HG03439 (cell line): Measurements from ENCODE around the gene PRR19.

Experiments
- ATAC-seq: cut with Tn5 transposase; IDR thresholded peaks from one replicate; pipeline ENCODE4 v1.9.1; 2021; ENCODE audit warnings: mild to moderate bottlenecking, moderate library complexity; ENCODE audit not compliant: unreplicated experiment

The PRR19 gene

DNA sequence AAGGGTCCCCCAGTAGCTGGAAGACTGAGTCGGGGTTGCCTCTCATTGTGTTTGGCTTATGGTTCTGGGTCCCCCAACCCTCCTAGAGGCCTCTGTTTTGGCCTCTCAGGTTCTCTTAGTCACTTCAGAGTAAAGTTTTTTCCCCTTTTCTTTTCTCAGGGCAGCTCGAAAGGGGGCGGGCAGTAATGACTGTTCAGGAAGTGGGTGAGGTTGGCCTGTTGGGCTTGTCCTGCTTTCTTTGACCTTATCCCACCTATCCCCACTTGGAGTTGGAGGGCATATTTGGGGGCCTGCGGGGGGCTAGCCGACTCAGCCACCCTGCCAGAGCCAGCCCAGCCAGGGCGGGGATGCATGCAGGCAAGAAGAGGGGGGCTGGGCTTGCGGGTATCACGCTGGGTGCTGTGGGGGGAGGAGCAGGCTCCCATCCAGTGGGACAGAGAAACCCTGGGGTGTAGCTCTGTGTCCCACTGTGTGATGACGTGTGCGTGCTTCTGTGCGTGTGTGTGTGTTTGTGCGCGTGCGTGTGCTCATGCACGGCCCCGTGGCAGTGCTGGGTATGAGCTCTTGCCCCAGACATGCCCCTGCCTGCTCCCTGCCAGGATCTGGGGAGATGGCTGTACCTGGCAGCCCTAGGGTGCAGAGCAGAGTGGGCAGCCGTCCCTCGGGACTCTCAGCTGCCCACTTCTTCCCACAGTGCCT, 31.4 kb upstream of the PRR19 start:
- ATAC-seq = no peak

- no peak for ATAC-seq
Observed at GRCh38 chr19:42271045-42271419, 30.9 kb upstream of the PRR19 start.

DNA sequence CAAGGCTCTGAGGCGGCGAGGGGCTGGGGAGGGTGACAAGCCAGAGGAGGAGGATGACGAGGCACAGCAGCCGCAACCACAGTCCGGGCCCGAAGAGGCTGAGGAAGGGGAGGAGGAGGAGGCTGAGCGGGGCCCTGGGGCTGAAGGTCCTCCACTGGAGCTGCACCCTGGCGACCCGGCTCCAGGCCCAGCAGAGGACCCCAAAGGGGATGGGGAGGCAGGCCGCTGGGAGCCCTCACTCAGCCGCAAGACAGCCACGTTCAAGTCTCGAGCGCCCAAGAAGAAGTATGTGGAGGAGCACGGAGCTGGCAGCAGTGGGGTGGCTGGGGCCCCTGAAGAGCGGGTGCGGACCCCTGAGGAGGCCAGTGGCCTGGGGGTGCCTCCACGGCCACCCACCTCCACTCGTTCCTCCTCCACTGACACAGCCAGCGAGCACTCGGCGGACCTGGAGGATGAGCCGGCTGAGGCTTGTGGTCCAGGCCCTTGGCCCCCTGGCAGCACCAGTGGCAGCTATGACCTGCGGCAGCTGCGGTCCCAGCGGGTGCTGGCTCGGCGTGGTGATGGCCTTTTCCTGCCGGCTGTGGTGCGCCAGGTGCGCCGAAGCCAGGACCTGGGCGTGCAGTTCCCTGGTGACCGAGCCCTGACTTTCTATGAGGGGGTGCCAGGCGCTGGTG, 29.9 kb upstream of the PRR19 start:
- no peak for ATAC-seq

GRCh38 chr19:42272535-42272897, 29.4 kb upstream of the PRR19 start:
- ATAC-seq = no peak

DNA sequence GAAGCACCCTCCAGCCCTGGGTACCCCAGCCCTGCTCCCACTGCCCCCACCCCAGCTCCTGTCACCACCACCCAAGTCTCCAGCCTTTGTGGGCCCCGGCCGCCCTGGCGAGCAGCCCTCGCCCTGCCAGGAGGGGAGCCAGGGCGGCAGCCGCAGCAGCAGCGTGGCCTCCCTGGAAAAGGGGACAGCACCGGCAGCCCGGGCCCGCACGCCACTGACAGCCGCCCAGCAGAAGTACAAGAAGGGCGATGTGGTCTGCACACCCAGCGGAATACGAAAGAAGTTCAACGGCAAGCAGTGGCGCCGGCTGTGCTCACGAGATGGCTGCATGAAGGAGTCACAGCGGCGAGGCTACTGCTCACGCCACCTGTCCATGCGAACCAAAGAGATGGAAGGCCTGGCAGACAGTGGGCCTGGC, 28.9 kb upstream of the PRR19 start:
- no peak for ATAC-seq

GRCh38 chr19:42273407-42274064, 28.4 kb upstream of the PRR19 start:
- no peak for ATAC-seq

DNA sequence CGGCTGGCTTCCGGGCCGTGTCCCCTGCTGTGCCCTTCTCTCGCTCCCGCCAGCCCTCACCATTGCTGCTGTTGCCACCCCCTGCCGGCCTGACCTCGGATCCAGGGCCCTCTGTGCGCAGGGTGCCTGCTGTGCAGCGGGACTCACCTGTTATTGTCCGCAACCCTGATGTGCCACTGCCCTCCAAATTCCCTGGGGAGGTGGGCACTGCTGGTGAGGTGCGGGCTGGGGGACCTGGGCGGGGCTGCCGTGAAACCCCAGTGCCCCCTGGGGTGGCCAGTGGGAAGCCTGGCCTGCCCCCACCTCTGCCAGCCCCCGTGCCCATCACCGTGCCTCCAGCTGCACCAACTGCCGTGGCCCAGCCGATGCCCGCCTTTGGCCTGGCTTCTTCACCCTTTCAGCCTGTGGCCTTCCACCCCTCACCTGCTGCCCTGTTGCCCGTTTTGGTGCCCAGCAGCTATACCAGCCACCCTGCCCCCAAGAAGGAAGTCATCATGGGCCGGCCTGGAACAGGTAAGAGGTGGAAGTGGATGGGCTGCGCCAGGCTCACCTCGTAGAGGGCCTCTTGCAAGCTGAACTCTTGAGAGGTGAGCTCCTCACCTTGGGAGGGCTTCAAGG, 27.8 kb upstream of the PRR19 start:
- ATAC-seq = no peak

DNA sequence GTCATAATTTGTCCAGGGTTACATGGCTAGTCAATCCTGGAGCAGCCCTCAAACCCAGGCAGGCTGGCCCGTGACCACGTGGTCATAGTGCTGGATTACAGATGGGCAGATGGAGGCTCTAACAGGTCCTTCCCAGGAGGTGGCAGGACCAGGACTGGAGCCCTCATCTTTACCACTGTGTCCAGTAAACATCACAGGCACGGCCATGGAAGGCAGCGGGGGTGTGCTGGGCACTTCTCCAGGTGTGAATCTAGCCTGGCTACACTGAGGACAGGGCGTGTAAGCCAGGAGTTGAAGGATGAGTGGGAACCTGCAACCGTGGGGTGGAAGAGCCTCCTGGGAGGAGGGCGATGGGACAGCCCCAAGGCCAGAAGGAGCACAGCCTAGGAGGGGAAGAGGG, 26.8 kb upstream of the PRR19 start:
- no peak for ATAC-seq

DNA sequence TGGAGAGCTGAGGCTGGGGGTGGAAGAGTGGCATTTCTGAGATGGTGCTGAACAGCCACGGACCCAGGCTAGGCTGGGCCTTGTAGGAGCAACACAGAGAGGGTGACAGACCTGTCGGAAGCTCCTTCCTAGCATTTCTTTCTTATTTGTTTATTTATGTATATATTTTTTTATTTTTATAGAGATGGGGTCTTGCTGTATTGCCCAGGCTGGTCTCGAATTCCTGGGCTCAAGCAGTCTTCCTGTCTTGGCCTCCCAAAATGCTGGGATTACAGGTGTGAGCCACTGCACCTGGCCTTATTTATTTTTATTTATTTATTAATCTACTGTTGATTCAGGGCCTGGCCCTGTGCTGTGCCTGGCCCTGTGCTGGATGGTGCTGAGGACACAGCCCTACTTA, 26.4 kb upstream of the PRR19 start:
- ATAC-seq = no peak

- no peak for ATAC-seq
Observed at GRCh38 chr19:42276284-42276683, 25.6 kb upstream of the PRR19 start.

DNA sequence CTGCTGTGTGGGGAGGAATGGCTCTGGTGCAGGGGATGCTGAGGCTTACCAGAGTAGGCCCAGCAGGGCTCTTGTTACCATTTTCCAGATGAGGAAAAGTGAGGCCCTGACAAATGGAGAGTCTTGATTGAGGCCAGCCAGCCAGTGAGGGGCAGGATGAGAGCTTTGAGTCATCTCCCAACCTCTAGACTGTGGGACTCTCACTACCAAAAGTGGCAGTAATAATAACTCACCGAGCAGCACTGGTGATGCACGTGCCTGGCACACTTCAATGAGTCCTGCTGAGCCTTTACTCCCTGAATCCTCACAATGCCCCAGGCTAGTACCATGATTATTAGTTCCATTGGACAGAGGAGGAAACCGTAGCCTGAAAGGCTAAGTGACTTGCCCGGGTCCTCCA, 25.1 kb upstream of the PRR19 start:
- no peak for ATAC-seq

DNA sequence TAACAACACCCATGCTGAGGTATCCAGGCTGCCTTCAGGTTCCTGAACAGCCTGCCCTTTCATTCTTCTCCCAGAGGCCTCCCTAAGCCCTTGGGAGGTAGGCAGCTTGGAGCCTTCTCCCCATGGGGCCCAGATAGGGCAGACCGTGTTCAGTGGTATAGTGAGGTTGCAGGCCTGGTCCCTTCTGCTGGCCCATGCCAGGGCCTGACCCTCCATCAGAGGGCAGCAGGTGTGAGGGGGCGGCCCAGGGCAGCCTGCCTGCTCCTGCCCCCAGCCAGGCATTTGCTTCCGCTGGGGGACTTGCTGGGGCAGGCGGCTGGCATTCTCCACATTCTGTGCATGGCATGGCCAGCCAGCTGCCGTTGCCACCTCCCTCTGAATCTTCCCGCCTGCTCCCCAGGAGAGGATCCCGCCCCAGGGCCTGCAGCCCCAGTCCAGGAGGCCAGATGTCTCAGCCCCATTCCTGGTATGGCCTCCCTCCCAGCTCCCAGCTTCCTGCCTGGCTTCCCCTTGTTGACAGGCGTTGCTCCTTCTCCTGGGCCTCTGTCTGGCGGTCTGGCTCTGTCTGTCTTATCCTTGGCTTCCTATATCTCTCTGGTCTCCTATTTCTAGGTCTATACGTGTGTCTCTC, 24.0 kb upstream of the PRR19 start:
- ATAC-seq = no peak

DNA sequence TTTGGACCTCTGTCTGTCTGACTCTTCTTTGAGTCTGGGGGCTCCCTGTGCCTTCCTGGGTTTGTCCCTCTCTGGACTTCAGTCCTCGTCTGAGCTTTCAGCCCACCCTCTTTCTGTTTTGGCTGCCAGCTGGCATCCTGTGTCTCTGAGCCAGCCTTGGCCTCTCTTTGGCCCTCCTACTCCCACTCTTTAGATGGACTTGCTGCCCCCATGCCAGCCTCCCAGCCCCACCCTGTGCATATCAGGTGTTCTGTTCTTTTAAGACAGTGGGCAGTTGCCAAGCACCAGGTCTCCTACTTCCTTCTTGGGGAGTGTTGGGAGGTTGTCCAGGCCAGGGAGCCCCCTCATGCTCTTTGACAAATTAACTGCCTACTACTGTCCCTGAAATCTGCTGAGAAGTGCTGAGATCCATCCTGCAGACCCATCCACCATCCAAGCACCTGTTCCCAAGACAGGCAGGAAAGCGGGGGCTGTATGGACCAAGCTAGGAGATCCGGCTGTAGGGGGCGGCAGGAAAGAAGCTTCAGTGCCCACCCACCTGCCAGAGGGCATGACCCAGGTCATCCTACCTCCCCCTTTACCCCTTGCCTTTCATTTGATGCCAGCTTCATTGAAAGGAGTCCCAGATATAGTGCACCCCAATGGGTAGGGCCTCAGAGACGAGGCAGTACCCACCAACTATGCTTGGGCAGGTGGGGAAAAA, 23.3 kb upstream of the PRR19 start:
- ATAC-seq = no peak

GRCh38 chr19:42279155-42279901, 22.6 kb upstream of the PRR19 start:
- ATAC-seq = no peak

GRCh38 chr19:42279902-42280814, 21.8 kb upstream of the PRR19 start:
- no peak for ATAC-seq

- ATAC-seq = no peak
Observed at GRCh38 chr19:42280815-42281145, 21.2 kb upstream of the PRR19 start.

GRCh38 chr19:42281146-42281826, 20.6 kb upstream of the PRR19 start:
- no peak for ATAC-seq
